Central memory CD8-positive, alpha-beta T cell (primary cell): ENCODE data around the gene CD22.

Experiments
- ATAC-seq: fragments of 150-1000 bp; cut with Tn5 transposase; replicated peaks from 2 replicates; pipeline ENCODE4 v1.10.0; 2022; ENCODE audit warnings: mild to moderate bottlenecking, moderate FRiP score, moderate number of reproducible peaks; ENCODE audit not compliant: poor library complexity, severe bottlenecking; ENCODE audit errors: extremely low read depth
- DNase-seq, 2 donors: peaks; one replicate each; pipeline ENCODE4 v3.0.0; 2021; ENCODE audit warnings: low spot score in 2 of 2
- H3K27ac Mint-ChIP-seq: one replicate; pipeline ENCODE4 v1.8.0; 2022; ENCODE audit warnings: low read depth, mild to moderate bottlenecking, moderate library complexity, mixed read lengths
- H3K27me3 Mint-ChIP-seq: one replicate; pipeline ENCODE4 v1.8.0; 2022; ENCODE audit warnings: mixed read lengths
- H3K36me3 Mint-ChIP-seq: one replicate; pipeline ENCODE4 v1.8.0; 2022; ENCODE audit warnings: mild to moderate bottlenecking, moderate library complexity, mixed read lengths; ENCODE audit not compliant: insufficient read depth
- H3K4me1 Mint-ChIP-seq: one replicate; pipeline ENCODE4 v1.8.0; 2022; ENCODE audit warnings: mixed read lengths
- H3K4me3 Mint-ChIP-seq: one replicate; pipeline ENCODE4 v1.8.0; 2022; ENCODE audit warnings: mild to moderate bottlenecking, moderate library complexity, mixed read lengths
- H3K9me3 Mint-ChIP-seq: one replicate; pipeline ENCODE4 v1.8.0; 2022; ENCODE audit warnings: mixed read lengths

The CD22 gene

GRCh38 chr19:35298561-35298972 lies 30.4 kb upstream of the CD22 start:
- no peak overlapping the region for H3K4me3 Mint-ChIP-seq
- ATAC-seq, result no peak

GRCh38 chr19:35299523-35300338 lies 29.3 kb upstream of the CD22 start:
- ATAC-seq, result no peak
- Mint-ChIP-seq H3K9me3 (no peaks in the 10 kb centered on the region), H3K4me3 (no peak overlapping the region), H3K27me3 (no peaks in the 10 kb centered on the region), H3K36me3 (no peaks in the 10 kb centered on the region), H3K27ac (no peak overlapping the region), H3K4me1 (no peaks in the 10 kb centered on the region)
- no peak for DNase-seq

More at GRCh38 chr19:35298561-35298972, 30.4 kb upstream of the CD22 start:
- Mint-ChIP-seq H3K9me3 (no peaks in the 10 kb centered on the region), H3K27me3 (no peaks in the 10 kb centered on the region), H3K36me3 (no peaks in the 10 kb centered on the region), H3K27ac (no peak overlapping the region), H3K4me1 (no peaks in the 10 kb centered on the region)
- no peak for DNase-seq

- DNase-seq, result no peak
- Mint-ChIP-seq H3K27ac (no peak overlapping the region), H3K9me3 (no peaks in the 10 kb centered on the region), H3K27me3 (no peaks in the 10 kb centered on the region), H3K4me1 (no peaks in the 10 kb centered on the region), H3K4me3 (no peak overlapping the region), H3K36me3 (no peaks in the 10 kb centered on the region)
- no peak for ATAC-seq
Observed at GRCh38 chr19:35300339-35300649, 28.7 kb upstream of the CD22 start.

- no peaks in the 10 kb centered on the region for H3K27me3 Mint-ChIP-seq
- no peaks in the 10 kb centered on the region for H3K4me1 Mint-ChIP-seq
- ATAC-seq (no peak), DNase-seq (no peak)
- H3K4me3 Mint-ChIP-seq, result no peak overlapping the region
- H3K27ac Mint-ChIP-seq, result no peak overlapping the region
- H3K36me3 Mint-ChIP-seq, result peaks cover 2% of the 10 kb centered on the region
- H3K9me3 Mint-ChIP-seq, result no peaks in the 10 kb centered on the region
Observed at GRCh38 chr19:35301961-35302360, 27.0 kb upstream of the CD22 start.

- ATAC-seq (no peak), DNase-seq (no peak)
- Mint-ChIP-seq H3K27ac (no peak overlapping the region), H3K9me3 (no peaks in the 10 kb centered on the region), H3K27me3 (no peaks in the 10 kb centered on the region), H3K4me1 (no peaks in the 10 kb centered on the region), H3K4me3 (no peak overlapping the region), H3K36me3 (peaks cover 2% of the 10 kb centered on the region)
Observed at GRCh38 chr19:35302446-35302845, 26.5 kb upstream of the CD22 start.

GRCh38 chr19:35303357-35303915 lies 25.6 kb upstream of the CD22 start:
- H3K36me3 Mint-ChIP-seq, result peaks cover 2% of the 10 kb centered on the region
- no peak for DNase-seq
- no peak overlapping the region for H3K27ac Mint-ChIP-seq

GRCh38 chr19:35304036-35304435 lies 25.0 kb upstream of the CD22 start:
- no peaks in the 10 kb centered on the region for H3K9me3 Mint-ChIP-seq
- no peak for ATAC-seq
- H3K36me3 Mint-ChIP-seq, result peaks cover 2% of the 10 kb centered on the region
- H3K27me3 Mint-ChIP-seq, result peaks cover 12% of the 10 kb centered on the region
- H3K27ac Mint-ChIP-seq, result no peak overlapping the region
- no peak for DNase-seq
- no peaks in the 10 kb centered on the region for H3K4me1 Mint-ChIP-seq
- no peak overlapping the region for H3K4me3 Mint-ChIP-seq

More at GRCh38 chr19:35303357-35303915, 25.6 kb upstream of the CD22 start:
- Mint-ChIP-seq H3K9me3 (no peaks in the 10 kb centered on the region), H3K4me1 (no peaks in the 10 kb centered on the region), H3K27me3 (peaks cover 6% of the 10 kb centered on the region), H3K4me3 (no peak overlapping the region)
- no peak for ATAC-seq

GRCh38 chr19:35305181-35305580 lies 23.8 kb upstream of the CD22 start:
- Mint-ChIP-seq H3K4me3 (no peak overlapping the region), H3K4me1 (no peaks in the 10 kb centered on the region), H3K27me3 (peaks cover 20% of the 10 kb centered on the region), H3K36me3 (peaks cover 2% of the 10 kb centered on the region), H3K9me3 (no peaks in the 10 kb centered on the region), H3K27ac (no peak overlapping the region)
- ATAC-seq (no peak), DNase-seq (no peak)

GRCh38 chr19:35306473-35307246 lies 22.3 kb upstream of the CD22 start:
- peaks cover 2% of the 10 kb centered on the region for H3K36me3 Mint-ChIP-seq
- no peak for ATAC-seq

GRCh38 chr19:35307931-35308330 lies 21.1 kb upstream of the CD22 start:
- Mint-ChIP-seq H3K4me1 (no peaks in the 10 kb centered on the region), H3K9me3 (no peaks in the 10 kb centered on the region), H3K4me3 (no peak overlapping the region), H3K27ac (peak overlapping the region; percentile 6), H3K27me3 (peaks cover 20% of the 10 kb centered on the region), H3K36me3 (peaks cover 2% of the 10 kb centered on the region)
- no peak for DNase-seq
- ATAC-seq, result no peak

More at GRCh38 chr19:35306473-35307246, 22.3 kb upstream of the CD22 start:
- no peak overlapping the region for H3K4me3 Mint-ChIP-seq
- DNase-seq, result no peak
- no peaks in the 10 kb centered on the region for H3K9me3 Mint-ChIP-seq
- H3K27me3 Mint-ChIP-seq, result peaks cover 20% of the 10 kb centered on the region
- H3K4me1 Mint-ChIP-seq, result no peaks in the 10 kb centered on the region
- H3K27ac Mint-ChIP-seq, result no peak overlapping the region

GRCh38 chr19:35308910-35309309 lies 20.1 kb upstream of the CD22 start:
- Mint-ChIP-seq H3K36me3 (peaks cover 2% of the 10 kb centered on the region), H3K9me3 (no peaks in the 10 kb centered on the region), H3K27ac (no peak overlapping the region), H3K4me1 (no peaks in the 10 kb centered on the region), H3K27me3 (peaks cover 28% of the 10 kb centered on the region), H3K4me3 (no peak overlapping the region)
- DNase-seq, result no peak
- no peak for ATAC-seq

- peaks cover 36% of the 10 kb centered on the region for H3K27me3 Mint-ChIP-seq
- no peak overlapping the region for H3K4me3 Mint-ChIP-seq
- H3K4me1 Mint-ChIP-seq, result no peaks in the 10 kb centered on the region
- DNase-seq (no peak), ATAC-seq (no peak)
- H3K36me3 Mint-ChIP-seq, result peaks cover 2% of the 10 kb centered on the region
- no peaks in the 10 kb centered on the region for H3K9me3 Mint-ChIP-seq
- no peak overlapping the region for H3K27ac Mint-ChIP-seq
Observed at GRCh38 chr19:35309481-35310279, 19.3 kb upstream of the CD22 start.
